ENCODE results near the gene ABCC3.

ABCC3 gene

DNA sequence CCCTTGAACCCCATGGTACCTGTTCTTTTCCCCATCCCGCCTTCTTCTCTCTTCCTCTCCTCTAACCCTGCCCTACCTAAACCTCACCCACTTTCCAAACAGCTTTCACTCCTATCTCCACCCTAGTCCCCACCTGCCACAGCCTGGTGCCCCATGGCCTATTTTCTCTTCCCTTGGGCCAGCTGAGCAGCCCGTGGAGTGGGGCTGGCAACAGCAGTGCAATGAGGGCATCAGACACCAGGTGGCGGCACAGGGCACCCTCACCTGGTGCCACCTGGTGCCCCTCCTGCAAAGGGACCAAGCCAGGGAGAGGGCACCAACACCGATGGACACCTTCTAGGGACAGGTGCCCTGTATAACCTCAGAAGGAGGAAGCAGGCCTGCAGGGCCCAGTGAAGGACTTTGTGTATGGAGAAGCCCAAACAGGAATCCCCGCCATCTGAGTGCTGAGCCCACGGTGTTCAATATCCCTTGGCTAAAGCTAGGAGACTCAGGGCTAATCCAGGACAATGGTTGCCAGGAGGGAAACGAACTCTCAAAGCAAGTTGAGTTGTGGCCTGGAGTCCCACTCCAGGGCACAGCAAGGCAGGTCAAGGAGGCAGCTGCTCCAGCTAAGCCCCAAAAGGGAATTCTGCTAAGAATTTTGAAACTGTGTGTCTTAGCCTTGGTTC lies 4.0 kb upstream of the ABCC3 start:
- DNase-seq, result peak; percentile 40 to 57

DNA sequence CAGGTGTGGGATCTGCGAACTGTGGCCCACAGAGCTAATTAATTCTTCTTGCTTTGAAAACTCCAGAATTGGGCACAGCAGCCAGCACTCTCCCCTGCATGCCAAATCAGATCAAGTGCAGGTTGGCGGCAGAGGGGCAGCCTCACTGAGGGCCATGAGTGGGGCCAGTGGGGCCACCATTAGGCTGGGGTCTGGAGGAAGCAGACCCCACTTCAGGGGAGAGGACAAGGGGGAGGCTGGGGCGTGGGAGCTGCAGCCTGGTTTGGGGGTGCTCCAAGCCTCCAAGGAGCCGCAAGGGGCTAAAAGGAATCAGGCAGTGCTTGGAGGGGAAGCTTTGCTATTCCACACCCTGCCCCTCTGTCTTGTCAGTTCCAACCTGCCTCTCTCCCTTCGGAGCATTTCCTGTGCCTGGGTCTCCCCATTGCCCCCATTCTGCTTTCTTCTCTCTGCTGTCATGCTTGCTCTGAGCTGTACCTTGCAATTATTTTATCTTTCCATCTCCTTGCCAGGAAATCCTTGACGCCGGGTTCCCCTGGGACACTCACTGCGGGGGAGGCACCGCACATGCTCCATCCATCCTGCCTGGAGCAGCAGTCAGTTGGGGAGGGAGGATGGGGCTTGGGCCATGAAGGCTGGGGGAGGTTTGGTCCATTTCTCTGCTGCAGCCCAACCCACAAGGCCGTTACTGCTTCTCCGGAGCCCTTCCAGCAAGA lies 3.3 kb upstream of the ABCC3 start:
- no peak for DNase-seq

DNA sequence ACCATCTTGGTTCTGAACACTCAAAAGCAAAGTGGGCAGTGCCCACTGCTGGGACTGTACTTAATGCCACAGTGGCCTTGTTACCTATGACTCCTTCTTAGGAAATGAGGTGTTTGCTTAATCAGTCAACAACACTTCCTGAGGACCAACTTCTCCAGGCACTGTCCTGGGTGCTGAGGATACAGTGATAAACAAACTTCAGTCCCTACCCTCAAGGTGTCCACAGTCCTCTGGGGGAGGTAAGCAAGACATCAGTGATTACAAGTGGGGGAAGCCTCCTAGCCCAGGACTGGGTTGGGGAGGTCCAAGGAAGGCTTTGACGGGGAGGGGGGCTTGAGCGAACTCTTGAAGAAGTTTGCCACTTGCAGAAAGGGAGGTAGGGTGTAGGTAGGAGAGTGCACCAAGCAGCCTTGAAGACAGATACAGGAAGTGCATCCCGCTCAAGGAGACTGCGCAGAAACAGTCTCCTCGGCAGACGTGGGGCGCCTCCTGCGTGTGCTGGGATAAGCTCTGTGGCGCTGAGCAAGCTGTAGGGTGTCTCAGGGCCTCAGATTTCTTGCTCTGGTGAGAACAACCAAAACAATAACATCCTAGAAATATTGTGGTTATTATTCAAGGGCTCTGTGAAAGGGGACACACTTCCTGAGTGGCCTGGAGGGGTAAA lies 2.6 kb upstream of the ABCC3 start:
- DNase-seq, result no peak

DNA sequence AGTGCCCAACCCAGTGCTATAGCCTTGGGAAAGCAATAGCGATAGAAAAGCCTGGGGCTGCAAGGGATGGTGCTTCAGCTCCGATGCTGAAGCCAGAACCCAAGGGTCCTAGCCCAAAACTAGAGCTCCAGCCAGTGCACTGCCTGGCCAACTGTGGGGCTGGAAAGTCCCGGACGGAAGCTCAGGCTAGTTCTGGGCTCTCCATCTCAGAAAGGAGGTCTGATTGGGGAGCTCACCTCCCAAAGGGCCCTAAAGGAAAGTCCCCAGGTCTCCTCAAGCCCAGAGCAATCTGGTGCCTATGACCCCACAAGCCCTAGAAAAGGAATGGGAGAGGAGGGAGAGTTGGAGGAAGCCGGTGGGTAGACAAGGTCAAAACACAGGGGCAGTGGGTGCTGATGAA lies 2.0 kb upstream of the ABCC3 start:
- DNase-seq, result no peak

DNA sequence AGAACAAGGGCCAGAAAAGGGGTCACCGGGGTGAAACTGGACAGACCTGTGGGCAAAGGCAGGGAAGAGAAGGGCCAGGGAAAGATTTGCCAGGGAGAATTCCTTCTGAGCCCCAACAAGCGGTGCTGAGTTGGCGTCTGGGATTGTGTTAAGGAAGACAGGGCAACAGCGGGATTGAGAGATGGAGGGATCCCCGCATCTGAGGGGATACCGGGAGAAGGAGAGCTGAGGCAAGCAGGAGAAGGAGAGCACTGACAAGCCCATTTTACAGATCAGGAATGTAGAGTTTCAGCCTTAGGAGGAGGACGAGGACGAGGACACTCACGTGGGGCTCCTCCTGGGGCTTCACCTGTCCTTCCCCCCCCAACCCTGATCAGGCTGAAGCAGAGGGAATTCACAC lies 998 bp upstream of the ABCC3 start:
- DNase-seq, result no peak

DNA sequence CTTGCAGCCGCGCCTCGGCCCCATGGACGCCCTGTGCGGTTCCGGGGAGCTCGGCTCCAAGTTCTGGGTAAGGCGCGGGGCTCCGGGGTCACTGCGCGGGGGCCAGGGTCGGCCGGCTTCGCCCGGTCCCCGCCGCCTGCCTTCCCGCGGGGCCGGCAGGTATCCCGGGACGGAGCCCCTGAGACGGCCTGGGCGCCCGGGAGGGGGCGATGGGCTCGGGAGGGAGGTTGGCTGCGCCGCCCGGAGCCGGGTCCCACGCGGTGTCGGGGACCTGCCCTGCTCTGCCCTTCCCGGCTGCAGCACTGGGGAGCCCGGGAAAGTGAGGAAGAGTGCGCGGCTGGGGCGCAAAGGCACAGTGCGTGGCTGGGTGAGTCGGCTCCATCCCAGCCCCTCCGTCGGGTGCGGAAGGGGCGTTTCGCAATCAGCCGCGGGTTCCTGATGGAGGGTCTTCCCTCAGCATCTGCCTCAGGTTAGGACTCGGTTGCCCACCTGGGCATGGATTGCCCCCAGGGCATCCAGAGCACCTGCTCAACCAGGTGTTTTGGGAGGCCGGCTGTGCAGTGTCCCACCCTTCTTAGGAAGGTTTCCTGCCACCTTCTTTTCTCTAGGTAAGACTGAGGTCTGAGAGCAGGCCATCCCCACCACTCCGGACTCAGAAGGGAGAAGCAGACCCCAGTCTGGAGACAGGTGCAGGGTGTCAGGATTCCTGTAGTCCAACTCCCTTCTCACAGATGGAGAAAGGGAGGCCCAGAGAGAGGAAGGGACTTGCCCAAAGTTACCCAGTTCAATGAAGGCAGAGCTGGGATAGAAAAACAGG lies 442 bp downstream of the ABCC3 start:
- DNase-seq, result no peak

DNA sequence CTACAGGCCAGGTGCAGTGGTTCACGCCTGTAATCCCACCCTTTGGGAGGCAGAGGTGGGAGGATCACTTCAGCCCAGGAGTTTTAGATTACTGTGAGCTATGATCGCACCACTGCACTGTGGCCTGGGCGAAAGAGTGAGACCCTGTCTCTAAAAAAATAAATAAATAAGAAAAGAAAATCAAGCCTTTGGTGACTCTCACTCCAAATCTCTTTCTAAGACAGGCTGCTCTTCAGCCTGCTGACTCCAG lies 976 bp downstream of the ABCC3 start:
- no peak for DNase-seq

DNA sequence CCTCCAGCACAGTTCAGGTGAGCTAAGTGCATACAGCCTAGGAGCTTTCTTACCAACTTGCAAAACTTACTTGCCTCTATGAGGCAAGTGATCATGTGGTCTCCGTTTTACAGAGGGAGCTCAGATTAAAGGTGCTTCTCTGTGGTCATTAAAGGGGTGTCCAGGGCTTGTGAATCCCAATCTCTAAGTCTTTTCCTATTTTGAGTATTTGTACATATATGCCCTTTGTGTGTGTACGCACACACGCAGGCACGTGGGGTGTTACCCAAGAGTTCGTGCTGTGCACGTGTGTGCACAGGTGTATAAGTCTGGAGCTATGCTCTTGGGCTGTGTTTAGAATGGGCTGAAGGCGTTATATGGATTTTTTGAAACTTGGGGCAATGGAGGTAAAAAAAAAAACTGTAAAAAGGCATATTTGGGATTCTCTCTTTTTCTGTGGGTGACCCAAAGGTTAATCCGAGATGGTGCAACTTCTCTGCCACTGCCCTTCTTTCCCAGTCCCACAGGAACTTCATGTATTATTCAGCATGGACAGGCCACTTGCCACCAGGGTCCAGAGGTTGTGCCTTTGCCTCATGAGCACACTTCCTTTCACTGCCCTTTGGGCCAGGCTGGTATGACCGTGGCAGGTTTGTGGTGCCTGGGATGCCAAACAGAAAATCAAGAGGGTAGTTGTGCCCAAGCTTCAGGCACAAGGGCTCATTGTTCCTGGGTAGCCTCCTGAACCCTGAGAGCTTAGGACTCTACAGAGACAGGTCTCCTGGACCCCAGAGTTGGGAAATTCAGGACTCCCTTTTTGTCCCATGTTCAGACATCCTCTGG lies 1.5 kb downstream of the ABCC3 start:
- DNase-seq, result no peak

DNA sequence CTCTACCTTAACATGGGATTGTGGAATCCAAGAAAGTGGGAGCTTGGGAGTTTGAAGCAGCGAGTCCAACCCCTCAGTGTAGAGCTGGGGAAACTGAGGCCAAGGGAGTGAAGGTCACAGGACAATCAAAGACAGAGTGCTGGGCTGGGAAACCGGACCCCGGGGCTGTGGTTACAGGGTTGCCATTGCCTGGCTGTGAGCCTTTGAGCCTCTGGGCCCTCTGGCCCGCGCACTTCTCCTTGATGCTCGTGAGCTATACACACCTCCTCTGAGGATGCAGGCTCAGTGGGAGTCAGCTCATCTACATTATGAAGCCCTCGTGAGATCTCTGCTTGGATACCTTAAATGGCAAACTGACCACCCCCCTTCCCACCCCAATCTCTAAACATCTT lies 2.1 kb downstream of the ABCC3 start:
- DNase-seq, result no peak

DNA sequence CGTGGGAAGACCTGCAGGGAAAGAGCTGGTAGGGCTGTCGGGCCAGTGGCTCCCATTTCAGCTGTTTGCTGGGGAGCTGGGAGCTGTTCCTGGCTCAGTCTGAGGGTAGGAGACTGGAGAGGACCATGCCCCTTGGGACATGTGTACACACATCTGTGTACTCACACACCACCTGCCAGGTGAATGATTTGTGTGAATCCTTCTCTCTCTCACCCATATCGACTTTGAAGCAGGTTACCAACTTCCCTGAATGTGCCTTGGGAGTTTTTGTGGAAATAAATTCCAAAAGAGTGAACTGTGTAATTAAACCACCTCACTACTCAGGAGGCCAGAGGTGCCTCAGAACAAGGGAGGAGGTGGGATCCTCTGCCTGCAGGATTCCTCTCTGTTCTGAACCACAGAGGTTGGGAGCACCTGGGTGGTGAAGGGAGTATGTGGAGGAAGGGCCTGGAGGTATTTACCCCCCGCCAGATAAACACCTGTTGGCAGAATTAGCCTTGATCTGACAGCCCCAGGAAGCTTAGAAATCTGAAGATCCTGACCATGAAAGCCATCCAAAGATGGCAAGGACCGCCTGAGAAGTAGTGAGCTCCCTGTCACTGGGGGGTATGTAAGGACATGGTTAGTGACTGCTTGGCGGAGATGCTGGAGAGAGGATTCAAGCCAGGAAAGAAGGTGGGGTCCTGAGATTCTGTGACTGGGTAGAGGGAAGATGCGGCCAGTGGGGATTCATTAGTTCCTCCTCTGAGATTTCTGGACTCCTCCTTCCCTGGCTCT lies 3.3 kb downstream of the ABCC3 start:
- no peak for DNase-seq

DNA sequence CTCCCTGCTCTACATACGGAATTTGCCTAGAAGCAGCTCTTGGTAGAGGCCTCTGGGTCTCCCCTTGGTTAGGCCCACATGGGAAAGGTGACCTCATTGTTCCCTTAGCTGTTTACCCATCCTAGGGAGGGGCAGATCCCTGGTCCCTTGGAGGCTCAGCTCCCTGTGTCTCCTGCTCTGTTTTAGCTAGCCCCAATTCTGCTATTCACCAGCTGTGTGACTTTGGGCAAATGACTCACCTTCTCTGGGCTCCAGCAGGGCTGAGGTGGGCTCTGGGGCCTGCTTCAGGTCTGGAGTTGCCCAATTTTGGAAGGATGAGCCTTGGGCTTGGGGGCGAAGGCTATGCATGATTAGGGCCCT lies 3.9 kb downstream of the ABCC3 start:
- DNase-seq, result no peak

DNA sequence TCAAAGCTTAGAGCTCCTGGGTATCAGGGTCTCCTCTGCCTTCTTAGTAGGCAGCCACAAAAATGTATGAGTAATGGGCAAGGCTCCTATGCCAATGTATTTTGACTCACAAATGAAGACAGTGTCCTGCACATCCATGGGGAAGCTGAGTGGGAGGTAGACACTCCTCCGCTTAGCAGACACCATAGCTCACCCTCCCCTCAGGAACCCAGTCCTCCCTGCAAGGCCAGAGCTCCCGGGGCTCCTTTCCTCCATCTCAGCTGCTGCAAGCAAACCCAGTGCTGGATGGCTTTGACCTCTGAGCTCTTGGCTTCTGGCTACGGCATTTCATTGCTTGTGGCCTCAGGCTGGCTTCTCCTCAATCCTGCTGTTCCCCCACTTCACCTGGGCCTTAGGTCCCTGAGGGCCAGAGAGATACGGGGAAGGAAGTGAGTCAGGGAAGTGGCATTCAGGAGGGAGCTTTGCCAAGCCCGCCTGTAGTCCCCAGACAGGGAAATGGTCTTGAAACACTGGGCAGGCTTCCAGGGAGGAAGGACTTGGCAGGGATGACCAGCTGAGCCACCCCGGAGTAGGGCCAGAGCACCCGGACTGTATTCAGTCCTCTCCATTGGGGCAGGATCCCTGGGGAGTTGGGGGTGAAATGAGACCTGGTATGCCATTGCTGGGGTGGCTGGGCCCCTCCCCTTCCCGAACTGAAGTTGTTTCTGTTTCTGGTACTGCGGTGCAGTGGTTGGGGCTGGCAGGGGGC lies 4.5 kb downstream of the ABCC3 start:
- DNase-seq, result no peak

DNA sequence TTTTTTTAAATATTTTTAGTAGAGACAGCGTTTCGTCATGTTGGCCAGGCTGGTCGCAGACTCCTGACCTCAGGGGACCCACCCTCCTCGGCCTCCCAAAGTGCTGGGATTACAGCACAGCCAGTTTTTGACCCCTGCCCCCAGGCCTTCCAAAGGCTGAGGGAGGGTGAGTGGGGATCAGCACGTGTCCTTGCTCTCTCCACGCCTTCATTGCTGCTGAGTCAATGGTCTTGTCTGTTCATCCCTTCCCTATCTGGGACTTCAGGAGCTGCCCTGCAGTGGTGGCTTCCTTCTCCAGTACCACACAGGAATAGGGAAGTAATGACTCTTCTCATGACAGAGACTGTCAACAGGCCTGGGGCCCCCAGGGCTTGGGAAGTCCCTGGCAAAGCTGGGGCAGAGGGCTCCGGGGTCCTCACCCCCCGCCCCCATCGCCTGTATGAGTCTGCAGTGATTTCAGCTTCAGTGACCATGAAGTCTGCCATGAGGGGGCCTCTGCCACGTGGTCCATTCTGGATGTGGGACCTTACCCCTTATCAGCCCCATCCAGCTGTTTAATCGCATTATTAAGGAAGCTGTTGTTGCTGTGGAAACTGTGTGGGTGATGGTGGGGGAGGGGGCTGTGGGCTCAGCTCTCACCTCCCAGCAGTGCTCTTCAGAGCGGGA lies 6.1 kb downstream of the ABCC3 start:
- no peak for DNase-seq

DNA sequence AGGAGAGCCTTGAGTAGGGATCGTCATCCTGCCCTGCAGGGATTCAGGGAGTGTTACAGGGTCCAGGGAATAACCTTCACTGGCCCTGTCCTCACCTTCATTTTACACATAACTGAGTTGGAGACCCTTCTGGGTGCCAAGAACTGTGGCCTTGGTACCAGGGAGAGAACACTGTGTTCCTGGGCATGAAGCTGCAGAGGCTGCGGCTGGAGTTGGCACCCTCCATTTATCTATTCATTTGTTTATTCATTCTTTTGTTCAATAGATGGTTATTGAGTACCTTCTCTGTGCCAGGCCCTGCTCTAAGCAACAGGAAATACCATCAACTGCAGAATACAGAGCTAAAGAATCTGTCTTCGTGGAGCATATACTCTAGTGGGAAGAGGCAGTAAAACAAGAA lies 6.7 kb downstream of the ABCC3 start:
- DNase-seq, result no peak

DNA sequence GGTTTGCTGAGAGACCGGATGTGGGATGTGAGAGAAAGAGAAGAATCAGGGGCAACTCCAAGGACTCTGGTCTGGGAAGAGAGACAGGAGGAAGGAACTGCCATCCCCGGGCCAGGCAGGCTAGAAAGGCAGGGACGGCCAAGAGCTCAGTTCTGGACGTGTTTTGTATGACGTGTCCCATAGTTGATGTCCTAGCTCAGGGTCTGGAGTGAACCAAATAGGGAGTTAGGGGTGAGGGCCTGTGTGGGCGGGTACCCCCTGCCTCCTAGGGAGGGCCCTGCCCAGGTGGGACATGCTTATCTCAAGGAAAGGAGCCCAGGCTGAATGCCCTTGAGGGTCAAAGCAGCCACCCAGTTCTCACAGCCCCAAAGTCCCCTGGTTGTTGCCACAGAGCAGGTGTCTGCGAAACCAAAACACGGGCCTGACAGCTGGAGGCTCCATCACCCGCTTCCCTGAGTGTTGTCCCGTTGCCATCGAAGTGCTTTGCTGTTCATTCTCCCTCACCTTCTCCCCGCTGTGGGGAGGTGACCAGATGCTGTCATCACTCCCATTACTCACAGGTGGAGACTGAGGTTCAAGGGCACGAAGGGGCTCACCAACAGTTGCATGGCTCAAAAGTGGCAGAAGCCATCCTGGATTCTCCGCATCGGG lies 7.5 kb downstream of the ABCC3 start:
- no peak for DNase-seq

DNA sequence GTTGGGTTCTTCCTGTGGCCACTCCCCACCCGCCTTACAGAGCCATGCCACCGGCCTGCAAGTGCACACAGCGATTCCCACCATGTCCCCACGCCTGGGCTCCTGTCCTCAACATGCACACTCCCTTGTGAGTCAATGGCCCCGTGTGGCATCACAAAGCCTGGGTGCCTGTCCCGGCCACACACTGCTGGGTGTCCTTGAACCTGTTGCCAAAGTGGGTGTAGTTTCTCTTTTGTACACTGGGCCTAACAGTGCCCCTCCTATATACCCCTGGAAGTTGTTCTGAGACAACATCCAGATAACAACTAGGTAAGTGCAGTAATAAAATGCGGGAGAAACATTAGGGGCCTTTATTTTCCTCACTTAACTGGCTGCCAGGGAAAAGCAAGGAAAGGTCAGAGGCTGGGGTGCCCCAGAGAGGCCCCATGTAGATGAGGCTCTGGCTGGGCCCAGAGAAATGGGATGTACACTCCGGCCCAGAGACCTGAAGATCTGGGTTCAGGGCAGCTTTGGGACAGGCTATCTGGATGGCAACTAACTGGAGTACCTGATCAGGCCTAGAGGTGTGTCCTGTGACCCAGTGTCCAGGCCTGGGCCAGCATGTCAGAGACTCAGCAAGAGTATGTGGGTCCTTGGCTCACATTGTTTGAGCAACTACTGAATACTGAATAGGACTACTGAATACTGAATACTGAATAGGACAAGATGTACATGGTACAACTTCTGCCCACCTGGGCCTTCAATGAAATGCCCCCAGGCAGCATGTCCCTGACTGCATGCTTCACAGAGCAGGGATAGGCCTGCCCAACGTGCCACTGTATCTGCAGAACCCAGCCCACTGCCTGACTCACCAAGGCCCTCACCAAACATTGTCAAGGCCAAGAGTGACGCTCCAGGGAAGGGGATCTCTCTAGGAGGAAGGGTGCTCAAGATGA lies 8.3 kb downstream of the ABCC3 start:
- DNase-seq, result no peak

DNA sequence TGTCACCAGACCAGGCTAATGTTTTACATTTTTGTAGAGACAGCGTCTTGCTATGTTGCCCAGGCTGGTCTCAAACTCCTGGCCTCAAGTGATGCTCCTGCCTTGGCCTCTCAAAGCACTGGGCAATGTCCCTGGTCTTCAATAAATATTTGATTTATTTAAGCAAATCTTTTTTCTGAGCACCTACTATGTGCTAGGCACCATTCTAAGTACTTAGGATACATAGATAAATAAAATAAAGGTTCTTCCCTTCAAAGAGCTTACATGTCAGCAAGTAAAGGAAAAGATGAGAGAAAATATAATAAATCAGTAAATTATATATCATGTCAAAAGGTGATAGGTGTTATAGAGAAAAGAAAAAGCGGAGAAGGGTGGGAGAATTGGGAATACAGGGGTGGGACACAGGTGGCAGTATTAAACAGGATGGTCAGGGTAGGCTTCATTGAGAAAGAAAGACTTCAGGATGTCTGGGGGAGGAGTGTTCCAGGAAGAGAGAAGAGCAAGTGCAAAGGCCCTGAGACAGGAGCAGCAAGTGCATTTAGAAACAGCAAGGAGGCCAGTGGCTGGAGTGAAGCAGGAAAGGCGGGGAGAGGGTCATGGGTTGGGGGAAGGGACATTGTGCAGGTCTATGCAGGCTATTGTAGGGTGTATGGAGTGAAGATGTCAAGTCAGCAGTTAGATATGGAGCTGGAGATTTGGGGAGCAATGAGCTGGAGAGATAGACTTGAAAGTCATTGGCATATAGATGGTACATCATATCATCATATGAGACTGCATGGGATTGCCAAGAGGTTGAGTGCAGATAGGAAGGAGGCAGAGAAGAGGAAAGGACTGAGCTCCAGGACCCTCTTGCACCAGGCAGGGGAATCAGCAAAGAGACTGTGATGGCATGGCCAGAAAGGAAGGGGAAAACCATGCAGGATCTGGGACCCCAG lies 11.3 kb downstream of the ABCC3 start:
- no peak for DNase-seq

DNA sequence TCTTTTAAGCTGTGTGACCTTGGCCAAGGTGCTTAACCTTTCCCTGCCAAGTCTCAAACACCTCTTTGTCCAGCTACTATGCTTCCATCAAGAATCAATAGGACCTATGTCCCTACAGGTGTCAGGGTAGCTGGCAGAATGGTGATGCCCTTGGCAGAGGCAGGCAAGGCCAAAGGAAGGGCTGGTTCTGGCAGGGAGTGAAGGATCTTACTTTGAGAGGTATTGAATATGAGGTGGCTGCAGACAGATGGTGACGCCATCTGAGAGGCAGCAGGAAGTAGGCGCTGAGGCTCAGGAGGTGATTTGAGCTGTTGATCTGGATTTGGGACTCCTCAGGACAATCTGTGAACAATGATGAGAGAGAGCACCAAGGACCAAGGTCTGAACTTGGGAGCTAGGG lies 12.5 kb downstream of the ABCC3 start:
- no peak for DNase-seq

Data from activated CD4-positive, alpha-beta T cell treated with anti-CD3 and anti-CD28 coated beads, Interleukin-2, amount 50 U/mL, for 4 hours (primary cell).